NOMO-1 treated with dmso at 0.1 percent for 144 hours (cell line): ENCODE results near the gene LGALS7.
"Not testable (repeated sequence)": the region's sequence is repeated elsewhere in the genome, so short reads cannot be mapped to it uniquely, and the experiment has no call there.

ENCODE experiments used
- DNase-seq: peaks from one replicate; lab custom pipeline; 2025; ENCODE audit not compliant: unreplicated experiment; lab: John Stamatoyannopoulos, UW

Gene LGALS7

DNA sequence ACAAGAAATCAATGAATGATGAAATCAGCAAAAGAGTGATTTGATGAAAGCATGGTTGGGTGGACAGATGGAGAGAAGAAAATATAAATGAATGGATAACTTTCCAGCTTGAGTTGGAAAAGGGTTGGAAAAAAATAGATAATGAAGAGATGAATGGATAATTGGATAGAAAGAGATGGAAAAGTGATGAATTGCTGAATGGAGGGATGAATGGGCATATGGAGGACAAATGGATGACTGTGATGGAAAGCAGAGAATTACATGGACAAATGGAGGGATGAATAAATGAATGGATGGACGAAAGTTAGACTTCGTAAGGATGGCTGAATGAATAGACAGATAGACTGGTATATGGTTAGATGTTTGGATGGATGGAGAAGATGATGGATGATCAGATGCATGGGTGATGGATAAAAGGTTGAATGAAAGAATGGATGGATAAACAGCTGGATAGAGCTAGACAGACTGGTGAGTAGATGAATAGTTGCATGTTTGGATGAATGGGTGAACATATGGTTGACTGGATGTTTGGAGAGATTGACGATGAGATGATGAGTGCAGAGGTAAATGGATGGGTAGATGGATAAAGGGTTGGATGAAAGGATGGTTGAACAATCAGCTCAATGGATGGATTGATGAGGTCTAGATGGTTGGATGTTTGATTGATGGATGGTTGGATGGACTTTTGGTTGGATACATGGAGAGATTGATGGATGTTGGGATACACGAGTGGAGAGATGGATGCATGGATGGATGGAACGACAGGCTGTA is 27.4 kb upstream of the LGALS7 start:
- no peak for DNase-seq

DNA sequence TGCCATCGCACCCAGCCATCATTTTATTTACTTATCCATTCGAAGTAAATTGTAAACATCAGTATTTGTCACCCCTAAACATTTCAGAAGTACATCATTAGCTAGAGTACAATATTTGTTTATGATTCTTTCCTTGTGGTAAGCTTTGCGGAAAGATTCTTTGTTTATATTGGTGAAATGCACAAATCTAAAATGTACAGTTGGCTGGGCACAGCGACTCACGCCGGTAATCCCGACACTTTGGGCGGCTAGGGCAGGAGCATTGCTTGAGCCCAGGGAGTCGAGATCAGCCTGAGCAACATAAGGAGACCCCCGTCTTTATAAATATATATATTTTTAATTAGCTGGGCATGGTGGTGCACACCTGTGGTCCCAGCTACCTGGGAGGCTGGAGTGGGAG is 25.8 kb upstream of the LGALS7 start:
- no peak for DNase-seq

DNA sequence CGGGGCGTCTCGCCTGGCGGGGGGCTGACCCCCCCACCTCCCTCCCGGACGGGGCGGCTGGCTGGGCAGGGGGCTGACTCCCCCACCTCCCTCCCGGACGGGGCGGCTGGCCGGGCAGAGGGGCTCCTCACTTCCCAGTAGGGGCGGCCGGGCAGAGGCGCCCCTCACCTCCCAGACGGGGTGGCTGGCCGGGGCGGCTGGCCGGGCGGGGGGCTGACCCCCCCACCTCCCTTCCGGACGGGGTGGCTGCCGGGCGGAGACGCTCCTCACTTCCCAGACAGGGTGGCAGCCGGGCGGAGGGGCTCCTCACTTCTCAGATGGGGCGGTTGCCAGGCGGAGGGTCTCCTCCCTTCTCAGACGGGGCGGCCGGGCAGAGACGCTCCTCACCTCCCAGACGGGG is 24.5 kb upstream of the LGALS7 start:
- DNase-seq = not testable (repeated sequence)

DNA sequence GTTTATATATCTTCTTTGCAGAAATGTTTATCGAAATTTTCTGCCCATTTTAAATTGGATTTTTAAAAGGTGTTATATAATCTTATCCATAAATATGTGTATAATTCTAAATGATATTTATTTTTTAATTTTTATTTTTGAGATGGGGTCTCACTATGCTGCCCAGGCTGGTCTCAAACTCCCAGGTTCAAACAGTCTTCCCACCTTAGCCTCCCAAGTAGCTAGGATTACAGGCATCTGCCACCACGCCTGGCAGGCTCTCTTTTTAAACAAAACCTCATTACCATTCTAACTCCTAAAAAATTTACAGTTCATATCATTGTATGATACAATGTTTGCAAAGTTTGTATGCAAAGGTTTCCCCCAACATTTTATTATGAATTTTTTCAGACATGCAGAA is 22.8 kb upstream of the LGALS7 start:
- DNase-seq = no peak

GRCh38 chr19:38795549-38795948 is 22.2 kb upstream of the LGALS7 start:
- no peak for DNase-seq

DNA sequence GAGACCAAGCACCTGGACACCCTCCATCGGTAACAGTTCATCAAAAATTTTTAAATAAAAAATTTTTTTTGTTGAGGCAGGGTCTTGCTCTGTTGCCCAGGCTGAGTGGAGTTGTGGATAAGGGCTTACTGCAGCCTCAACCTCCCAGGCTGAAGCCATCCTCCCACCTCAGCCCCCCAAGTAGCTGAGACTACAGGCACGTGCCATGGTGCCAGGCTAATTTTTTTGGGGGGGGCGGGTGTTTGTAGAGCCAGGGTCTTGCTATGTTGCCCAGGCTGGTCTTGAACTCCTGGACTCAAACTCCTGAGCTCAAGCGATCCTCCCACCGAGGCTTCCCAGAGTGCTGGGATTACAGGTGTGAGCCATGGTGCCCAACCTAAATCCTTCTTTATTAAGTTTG is 20.4 kb upstream of the LGALS7 start:
- DNase-seq = no peak

DNA sequence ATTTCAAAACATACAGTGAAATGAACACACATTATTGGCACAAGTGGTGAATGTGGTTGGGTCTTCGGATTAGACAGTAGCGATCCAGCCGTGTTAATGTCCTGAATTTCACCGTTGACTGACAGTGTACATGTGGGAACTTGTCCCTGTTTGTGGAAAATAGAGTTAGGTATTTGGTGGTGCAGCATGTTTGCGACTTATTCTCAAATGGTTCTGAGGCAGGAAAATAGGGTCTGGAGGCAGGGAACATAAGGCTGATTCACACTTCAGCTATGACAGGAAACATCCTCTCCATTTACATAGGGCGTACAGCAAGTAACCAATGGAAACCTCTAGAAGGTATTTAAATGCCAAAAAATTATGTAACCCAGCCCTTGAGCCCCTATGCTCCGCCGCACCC is 19.9 kb upstream of the LGALS7 start:
- DNase-seq = no peak

DNA sequence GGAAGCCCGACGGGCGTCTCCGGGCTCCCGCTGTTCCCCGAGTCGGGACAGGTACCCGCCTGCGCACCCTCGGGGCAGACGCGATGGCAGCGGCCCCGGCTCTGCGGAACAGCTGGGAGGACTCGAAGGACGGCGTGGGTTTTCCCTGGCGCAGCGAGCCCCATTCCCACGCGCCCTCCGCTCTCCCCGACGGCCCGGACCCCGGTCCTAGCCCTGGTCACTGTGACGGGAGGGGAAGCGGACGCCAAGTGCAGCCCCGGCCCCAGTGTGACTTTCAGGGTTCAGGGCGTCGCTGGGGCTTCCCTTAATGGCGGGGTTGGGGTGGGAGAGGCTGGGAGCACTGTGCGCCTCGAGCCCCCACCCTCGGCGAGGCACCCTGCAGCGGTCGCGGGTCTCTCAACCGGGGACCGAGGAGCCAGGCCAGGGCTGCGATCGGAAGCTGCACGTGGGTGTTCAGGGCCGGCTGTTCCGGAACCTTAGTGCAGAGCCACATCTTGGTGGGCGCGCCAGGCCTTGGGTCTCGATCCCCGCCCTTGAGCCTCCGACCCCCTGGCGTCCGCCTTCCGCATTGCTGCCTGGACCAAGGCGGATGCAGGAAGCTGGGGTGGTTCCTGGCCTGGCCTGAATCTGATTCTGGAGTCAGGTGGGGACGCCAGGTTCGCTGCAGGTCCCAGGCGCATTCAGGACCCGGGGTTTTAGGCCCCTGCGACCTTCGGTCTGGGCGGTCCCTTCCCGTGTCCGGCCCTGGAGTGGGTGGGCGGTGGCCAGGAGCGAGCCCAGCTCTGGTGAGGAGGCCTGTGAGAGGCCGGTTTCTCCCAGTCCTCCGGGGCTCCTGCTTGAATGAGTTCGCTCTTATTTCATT is 19.2 kb upstream of the LGALS7 start:
- DNase-seq = no peak

GRCh38 chr19:38791451-38792064 is 18.2 kb upstream of the LGALS7 start:
- DNase-seq = not testable (repeated sequence)

DNA sequence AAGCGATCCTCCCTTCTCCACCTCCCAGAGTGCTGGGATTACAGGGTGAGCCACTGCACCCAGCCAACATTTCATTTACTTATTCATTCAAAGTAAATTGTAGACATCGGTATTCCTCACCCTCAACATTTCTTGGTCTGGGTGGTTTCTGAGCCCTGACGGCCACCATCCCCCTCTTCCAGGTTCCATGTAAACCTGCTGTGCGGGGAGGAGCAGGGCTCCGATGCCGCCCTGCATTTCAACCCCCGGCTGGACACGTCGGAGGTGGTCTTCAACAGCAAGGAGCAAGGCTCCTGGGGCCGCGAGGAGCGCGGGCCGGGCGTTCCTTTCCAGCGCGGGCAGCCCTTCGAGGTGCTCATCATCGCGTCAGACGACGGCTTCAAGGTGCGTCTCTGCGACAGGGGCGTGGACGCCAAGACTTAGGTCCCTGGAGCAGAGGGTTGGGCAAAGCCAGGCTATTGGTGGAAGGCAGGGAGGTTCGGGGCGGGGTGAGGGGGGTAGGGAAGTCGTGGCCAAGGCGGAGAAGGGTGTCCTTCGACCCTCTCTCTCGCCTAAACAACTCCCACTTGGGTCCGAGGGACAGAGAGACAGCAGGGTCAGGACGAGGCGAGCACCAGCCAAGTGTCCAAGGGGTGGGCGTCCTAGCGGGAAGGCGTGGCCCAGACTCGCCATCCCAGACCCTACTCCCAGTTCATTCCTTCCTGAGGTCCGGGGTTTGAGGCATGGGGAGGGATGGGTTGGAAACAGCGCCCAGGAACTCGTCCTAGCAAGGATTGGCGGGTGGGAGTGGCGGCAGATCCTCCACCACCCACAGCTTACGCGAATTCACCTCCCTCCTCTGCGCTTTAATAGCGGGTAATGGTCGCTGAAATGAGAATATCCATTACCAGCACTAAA is 17.4 kb upstream of the LGALS7 start:
- not testable (repeated sequence) for DNase-seq

DNA sequence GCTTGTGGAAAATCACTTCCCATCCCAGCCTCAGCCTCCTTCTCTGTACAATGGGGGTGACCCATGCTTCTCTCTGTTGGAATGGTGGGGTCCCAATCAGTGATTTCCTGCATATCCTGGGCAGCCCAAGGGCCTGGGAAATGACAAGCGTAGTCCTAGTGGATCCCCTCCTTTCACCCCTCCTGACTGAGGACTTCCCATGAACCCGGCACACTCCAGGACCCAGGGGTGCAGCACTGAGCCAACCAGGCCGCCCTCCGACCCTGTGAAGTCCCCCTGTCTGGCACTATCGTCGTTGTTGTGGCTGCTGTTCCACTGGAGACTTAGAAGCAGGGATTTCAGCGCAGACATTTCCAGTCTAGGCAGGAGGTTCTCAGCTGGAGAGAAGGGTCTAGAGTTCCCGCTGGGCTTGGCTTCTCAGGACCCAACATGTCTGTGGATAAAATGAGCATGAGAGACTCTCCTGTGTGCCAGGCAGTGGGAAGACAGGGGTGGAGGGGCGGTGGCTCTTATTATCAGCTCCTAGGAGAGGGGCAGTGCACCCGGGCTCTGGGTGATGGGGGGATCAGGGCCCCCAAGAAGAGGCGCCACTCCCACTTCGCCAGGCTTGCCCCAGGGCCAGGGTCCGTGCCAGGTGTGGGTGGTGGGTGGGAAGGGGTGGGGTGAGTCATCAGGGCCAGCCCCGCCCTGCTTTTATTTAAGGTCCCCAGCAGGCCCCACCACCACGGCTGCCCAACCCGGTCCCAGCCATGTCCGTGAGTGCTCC is 15.3 kb upstream of the LGALS7 start, which contains the start of gene LGALS7B:
Gene LGALS7B (plus strand): TSS at position 723 of the 766 bp plus-strand sequence. CDS start 27 bp downstream, at position 750.
- DNase-seq = no peak

DNA sequence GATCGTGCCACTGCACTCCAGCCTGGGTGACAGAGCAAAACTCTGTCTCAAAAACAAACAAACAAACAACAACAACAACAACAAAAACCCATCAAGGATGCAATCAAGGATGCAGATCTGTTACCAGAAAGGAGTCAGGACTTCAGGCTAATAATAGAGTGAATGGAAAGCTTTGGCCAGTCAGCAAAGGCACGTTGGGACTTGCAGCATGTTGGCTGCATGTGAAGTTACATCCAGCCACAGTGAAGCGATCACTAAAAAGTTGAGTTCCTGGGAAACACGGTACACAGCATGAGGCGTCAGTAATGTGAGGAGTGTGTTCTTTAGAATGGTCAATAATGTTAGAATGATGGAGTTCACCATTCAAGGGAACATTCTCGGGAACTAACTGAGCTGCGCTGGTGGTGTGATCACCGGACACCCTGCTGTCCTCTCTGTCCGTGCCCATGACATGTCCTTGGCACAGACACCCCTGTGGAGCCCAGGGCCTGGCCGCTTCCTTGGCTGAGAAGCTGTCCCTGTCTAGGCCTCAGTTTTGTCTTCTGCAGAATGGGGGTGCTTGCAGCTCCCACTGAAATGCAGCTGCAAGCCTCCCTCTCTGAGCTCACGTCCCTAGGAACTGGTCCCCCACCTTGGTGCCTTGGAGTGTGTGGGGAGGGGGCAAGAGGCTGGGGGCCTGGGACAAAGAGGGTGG is 13.4 kb upstream of the LGALS7 start:
- no peak for DNase-seq

DNA sequence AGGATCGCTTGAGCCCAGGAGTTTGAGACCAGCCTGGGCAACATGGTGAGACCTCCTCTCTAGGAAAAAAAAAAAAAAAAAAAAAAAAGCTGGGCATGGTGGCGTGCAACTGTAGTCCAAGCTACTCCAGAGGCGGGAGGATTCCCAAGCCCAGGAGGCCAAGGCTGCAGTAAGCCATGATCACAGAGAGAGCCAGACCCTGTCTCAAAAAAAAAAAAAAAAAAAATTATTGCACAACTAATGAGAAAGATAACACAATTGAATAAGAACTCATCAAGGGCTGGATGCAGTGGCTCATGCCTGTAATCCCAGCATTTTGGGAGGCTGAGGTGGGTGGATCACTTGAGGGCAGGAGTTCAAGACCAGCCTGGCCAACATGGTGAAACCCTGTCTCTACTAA is 12.7 kb upstream of the LGALS7 start:
- not testable (repeated sequence) for DNase-seq

- DNase-seq = no peak
These were observed 11.9 kb upstream of the LGALS7 start for GRCh38 chr19:38785187-38785699.

DNA sequence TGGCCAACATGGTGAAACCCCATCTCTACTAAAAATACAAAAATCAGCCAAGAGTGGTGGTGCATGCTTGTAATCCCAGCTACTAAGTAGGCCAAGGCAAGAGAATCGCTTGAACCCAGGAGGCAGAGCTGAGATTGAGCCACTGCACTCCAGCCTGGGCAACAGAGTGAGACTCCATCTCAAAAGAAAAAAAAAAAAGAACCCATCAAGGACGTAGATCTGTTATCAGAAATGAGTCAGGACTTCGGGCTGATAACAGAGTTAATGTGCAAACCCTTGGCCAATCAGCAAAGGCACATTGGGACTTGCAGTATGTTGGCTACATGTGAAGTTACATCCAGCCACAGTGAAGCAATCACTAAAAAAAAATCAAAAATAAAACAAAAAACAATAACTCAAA is 10.9 kb upstream of the LGALS7 start:
- DNase-seq = no peak

- DNase-seq = not testable (repeated sequence)
These were observed 8.9 kb upstream of the LGALS7 start for GRCh38 chr19:38782212-38782611.

DNA sequence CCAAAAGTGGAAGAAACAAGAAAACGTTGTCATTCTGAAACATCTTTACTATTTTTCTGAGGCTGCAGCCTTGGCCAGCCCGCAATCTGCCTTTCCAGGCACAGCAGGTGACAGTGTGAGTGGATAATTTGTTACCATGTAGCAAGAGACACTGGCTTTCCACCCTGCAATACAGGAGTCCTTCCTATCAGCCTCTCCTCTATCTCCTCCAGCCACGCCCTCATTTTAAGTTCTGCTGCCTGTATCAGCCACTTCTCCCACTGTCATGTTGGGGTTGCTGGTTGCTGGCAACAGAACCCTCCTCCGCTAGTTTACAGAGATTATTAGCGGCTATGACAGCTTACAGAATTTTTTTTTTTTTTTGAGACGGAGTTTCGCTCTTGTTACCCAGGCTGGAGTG is 7.7 kb upstream of the LGALS7 start:
- DNase-seq = no peak

GRCh38 chr19:38780443-38780842 is 7.1 kb upstream of the LGALS7 start:
- no peak for DNase-seq

- DNase-seq = no peak
These were observed 5.4 kb upstream of the LGALS7 start for GRCh38 chr19:38778733-38779132.
